ENCODE measurements around the gene RALGAPB.

Gene RALGAPB

GRCh38 chr20:38557174-38557573 lies 84.5 kb downstream of the RALGAPB start:
- TF ChIP-seq MAX (IDR thresholded peaks at IDR 0.05): no peak
- no peak for TF ChIP-seq EP300 (IDR thresholded peaks at IDR 0.05; ENCODE audit: borderline replicate concordance)
- no peak for TF ChIP-seq TCF12 (IDR thresholded peaks at IDR 0.05; ENCODE audit: low read depth)
- no peak for TF ChIP-seq NFIC (IDR thresholded peaks at IDR 0.05)
- TF ChIP-seq EGR1 (IDR thresholded peaks at IDR 0.05): no peak
- no peak for TF ChIP-seq CREB1 (IDR thresholded peaks at IDR 0.05; ENCODE audit: low read depth)
- TF ChIP-seq ZBTB7A (IDR thresholded peaks at IDR 0.05; ENCODE audit: low read depth): no peak
- no peak for TF ChIP-seq CEBPB (IDR thresholded peaks at IDR 0.05)
- no peak for TF ChIP-seq REST (IDR thresholded peaks at IDR 0.05; ENCODE audit: low read depth)
- TF ChIP-seq TEAD4 (IDR thresholded peaks at IDR 0.05): no peak
- no peak for TF ChIP-seq RAD21 (IDR thresholded peaks at IDR 0.05; ENCODE audit: low read depth)
- TF ChIP-seq USF1 (IDR thresholded peaks at IDR 0.05): no peak
- TF ChIP-seq YY1 (IDR thresholded peaks at IDR 0.05; ENCODE audit: low read depth): no peak
- TF ChIP-seq TAF1 (IDR thresholded peaks at IDR 0.05; ENCODE audit: low read depth): no peak
- no peak for TF ChIP-seq FOXM1 (IDR thresholded peaks at IDR 0.05; ENCODE audit: borderline replicate concordance, low read depth)

- no peak for TF ChIP-seq FOXM1 (IDR thresholded peaks at IDR 0.05; ENCODE audit: borderline replicate concordance, low read depth)
Observed at GRCh38 chr20:38558596-38559360, 86.1 kb downstream of the RALGAPB start.

- TF ChIP-seq CREB1 (IDR thresholded peaks at IDR 0.05; ENCODE audit: low read depth): no peak
- no peak for TF ChIP-seq FOXM1 (IDR thresholded peaks at IDR 0.05; ENCODE audit: borderline replicate concordance, low read depth)
- TF ChIP-seq TEAD4 (IDR thresholded peaks at IDR 0.05): no peak
- TF ChIP-seq CEBPB (IDR thresholded peaks at IDR 0.05): no peak
- no peak for TF ChIP-seq TCF12 (IDR thresholded peaks at IDR 0.05; ENCODE audit: low read depth)
- TF ChIP-seq EGR1 (IDR thresholded peaks at IDR 0.05): no peak
- TF ChIP-seq USF1 (IDR thresholded peaks at IDR 0.05): no peak
- TF ChIP-seq RAD21 (IDR thresholded peaks at IDR 0.05; ENCODE audit: low read depth): no peak
- no peak for TF ChIP-seq MAX (IDR thresholded peaks at IDR 0.05)
Observed at GRCh38 chr20:38559764-38560163, 87.1 kb downstream of the RALGAPB start.

- TF ChIP-seq MAX (IDR thresholded peaks at IDR 0.05): no peak
- no peak for TF ChIP-seq CEBPB (IDR thresholded peaks at IDR 0.05)
- no peak for TF ChIP-seq RAD21 (IDR thresholded peaks at IDR 0.05; ENCODE audit: low read depth)
- no peak for TF ChIP-seq TAF1 (IDR thresholded peaks at IDR 0.05; ENCODE audit: low read depth)
- TF ChIP-seq CREB1 (IDR thresholded peaks at IDR 0.05; ENCODE audit: low read depth): no peak
- TF ChIP-seq REST (IDR thresholded peaks at IDR 0.05; ENCODE audit: low read depth): no peak
- no peak for TF ChIP-seq USF1 (IDR thresholded peaks at IDR 0.05)
- no peak for TF ChIP-seq FOXM1 (IDR thresholded peaks at IDR 0.05; ENCODE audit: borderline replicate concordance, low read depth)
- no peak for TF ChIP-seq NFIC (IDR thresholded peaks at IDR 0.05)
- TF ChIP-seq YY1 (IDR thresholded peaks at IDR 0.05; ENCODE audit: low read depth): no peak
- TF ChIP-seq EGR1 (IDR thresholded peaks at IDR 0.05): no peak
- TF ChIP-seq TCF12 (IDR thresholded peaks at IDR 0.05; ENCODE audit: low read depth): no peak
- no peak for TF ChIP-seq EP300 (IDR thresholded peaks at IDR 0.05; ENCODE audit: borderline replicate concordance)
- no peak for TF ChIP-seq ZBTB7A (IDR thresholded peaks at IDR 0.05; ENCODE audit: low read depth)
- TF ChIP-seq TEAD4 (IDR thresholded peaks at IDR 0.05): no peak
Observed at GRCh38 chr20:38563802-38564431, 91.3 kb downstream of the RALGAPB start.

- TF ChIP-seq FOXM1 (IDR thresholded peaks at IDR 0.05; ENCODE audit: borderline replicate concordance, low read depth) (no peak), YY1 (IDR thresholded peaks at IDR 0.05; ENCODE audit: low read depth) (no peak), CREB1 (IDR thresholded peaks at IDR 0.05; ENCODE audit: low read depth) (no peak), EGR1 (IDR thresholded peaks at IDR 0.05) (no peak), EP300 (IDR thresholded peaks at IDR 0.05; ENCODE audit: borderline replicate concordance) (no peak), NFIC (IDR thresholded peaks at IDR 0.05) (no peak), ZBTB7A (IDR thresholded peaks at IDR 0.05; ENCODE audit: low read depth) (no peak), CEBPB (IDR thresholded peaks at IDR 0.05) (no peak), TEAD4 (IDR thresholded peaks at IDR 0.05) (no peak), RAD21 (IDR thresholded peaks at IDR 0.05; ENCODE audit: low read depth) (no peak), REST (IDR thresholded peaks at IDR 0.05; ENCODE audit: low read depth) (no peak), USF1 (IDR thresholded peaks at IDR 0.05) (no peak), TAF1 (IDR thresholded peaks at IDR 0.05; ENCODE audit: low read depth) (no peak)
Observed at GRCh38 chr20:38564680-38565079, 92.0 kb downstream of the RALGAPB start.

Data from Ishikawa (cell line).